ENCODE data around the gene TRIM27.

DNA sequence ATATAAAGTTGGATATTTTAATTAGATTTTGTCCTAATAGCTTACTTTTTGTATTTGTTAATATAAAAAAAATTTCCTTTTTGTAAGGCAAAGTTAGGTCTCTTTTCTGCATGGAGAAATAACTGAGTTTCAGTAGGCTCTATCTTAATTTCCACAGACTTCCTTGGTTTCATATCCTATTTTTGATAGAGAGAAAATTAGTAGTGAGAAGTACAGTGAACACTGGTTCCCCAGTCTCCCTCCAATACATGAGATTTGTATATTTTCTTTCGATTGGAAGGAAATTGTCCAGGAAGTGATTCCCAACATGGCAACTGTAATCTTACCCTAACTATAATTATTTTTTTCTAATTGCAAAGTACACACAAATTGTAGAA is 26.4 kb downstream of the TRIM27 start:
- TF ChIP-seq, protein P1, sequence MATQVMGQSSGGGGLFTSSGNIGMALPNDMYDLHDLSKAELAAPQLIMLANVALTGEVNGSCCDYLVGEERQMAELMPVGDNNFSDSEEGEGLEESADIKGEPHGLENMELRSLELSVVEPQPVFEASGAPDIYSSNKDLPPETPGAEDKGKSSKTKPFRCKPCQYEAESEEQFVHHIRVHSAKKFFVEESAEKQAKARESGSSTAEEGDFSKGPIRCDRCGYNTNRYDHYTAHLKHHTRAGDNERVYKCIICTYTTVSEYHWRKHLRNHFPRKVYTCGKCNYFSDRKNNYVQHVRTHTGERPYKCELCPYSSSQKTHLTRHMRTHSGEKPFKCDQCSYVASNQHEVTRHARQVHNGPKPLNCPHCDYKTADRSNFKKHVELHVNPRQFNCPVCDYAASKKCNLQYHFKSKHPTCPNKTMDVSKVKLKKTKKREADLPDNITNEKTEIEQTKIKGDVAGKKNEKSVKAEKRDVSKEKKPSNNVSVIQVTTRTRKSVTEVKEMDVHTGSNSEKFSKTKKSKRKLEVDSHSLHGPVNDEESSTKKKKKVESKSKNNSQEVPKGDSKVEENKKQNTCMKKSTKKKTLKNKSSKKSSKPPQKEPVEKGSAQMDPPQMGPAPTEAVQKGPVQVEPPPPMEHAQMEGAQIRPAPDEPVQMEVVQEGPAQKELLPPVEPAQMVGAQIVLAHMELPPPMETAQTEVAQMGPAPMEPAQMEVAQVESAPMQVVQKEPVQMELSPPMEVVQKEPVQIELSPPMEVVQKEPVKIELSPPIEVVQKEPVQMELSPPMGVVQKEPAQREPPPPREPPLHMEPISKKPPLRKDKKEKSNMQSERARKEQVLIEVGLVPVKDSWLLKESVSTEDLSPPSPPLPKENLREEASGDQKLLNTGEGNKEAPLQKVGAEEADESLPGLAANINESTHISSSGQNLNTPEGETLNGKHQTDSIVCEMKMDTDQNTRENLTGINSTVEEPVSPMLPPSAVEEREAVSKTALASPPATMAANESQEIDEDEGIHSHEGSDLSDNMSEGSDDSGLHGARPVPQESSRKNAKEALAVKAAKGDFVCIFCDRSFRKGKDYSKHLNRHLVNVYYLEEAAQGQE (IDR thresholded peaks at IDR 0.05; ENCODE audit: borderline replicate concordance) = no peak
- no peak for TF ChIP-seq EP300 (conservative IDR thresholded peaks at IDR 0.05; ENCODE audit: poor library complexity, severe bottlenecking)
- TF ChIP-seq, protein P2, sequence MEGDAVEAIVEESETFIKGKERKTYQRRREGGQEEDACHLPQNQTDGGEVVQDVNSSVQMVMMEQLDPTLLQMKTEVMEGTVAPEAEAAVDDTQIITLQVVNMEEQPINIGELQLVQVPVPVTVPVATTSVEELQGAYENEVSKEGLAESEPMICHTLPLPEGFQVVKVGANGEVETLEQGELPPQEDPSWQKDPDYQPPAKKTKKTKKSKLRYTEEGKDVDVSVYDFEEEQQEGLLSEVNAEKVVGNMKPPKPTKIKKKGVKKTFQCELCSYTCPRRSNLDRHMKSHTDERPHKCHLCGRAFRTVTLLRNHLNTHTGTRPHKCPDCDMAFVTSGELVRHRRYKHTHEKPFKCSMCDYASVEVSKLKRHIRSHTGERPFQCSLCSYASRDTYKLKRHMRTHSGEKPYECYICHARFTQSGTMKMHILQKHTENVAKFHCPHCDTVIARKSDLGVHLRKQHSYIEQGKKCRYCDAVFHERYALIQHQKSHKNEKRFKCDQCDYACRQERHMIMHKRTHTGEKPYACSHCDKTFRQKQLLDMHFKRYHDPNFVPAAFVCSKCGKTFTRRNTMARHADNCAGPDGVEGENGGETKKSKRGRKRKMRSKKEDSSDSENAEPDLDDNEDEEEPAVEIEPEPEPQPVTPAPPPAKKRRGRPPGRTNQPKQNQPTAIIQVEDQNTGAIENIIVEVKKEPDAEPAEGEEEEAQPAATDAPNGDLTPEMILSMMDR (IDR thresholded peaks at IDR 0.05; ENCODE audit: poor library complexity, severe bottlenecking) = no peak
- TF ChIP-seq RAD21 (conservative IDR thresholded peaks at IDR 0.05) = no peak
- no peak for TF ChIP-seq MXI1 (conservative IDR thresholded peaks at IDR 0.05; ENCODE audit: poor library complexity, severe bottlenecking)
- no peak for TF ChIP-seq POLR2AphosphoS5 (IDR thresholded peaks at IDR 0.05)
- no peak for TF ChIP-seq EZH2 (IDR thresholded peaks at IDR 0.05; ENCODE audit: borderline replicate concordance, insufficient read depth, low read length, poor library complexity, severe bottlenecking)
- TF ChIP-seq TAF1 (IDR thresholded peaks at IDR 0.05; ENCODE audit: low read depth) = no peak
